GM12865 (cell line): ENCODE data around the gene FAAP100.

Experiments used
- DNase-seq: peaks from one replicate; pipeline ENCODE4 v3.0.0; 2010; ENCODE audit warnings: low read depth
- H3K4me3 ChIP-seq: 2 replicates; pipeline ENCODE4 v1.5.1; 2011; ENCODE audit warnings: mild to moderate bottlenecking, low read depth, low read length, control low read depth
- CTCF ChIP-seq: IDR thresholded peaks from 2 replicates; pipeline ENCODE4 v1.5.1; 2011; ENCODE audit warnings: low read length, control low read depth, low read depth, inconsistent platforms; ENCODE audit not compliant: insufficient read depth; ENCODE audit errors: missing control alignments

FAAP100 gene

DNA sequence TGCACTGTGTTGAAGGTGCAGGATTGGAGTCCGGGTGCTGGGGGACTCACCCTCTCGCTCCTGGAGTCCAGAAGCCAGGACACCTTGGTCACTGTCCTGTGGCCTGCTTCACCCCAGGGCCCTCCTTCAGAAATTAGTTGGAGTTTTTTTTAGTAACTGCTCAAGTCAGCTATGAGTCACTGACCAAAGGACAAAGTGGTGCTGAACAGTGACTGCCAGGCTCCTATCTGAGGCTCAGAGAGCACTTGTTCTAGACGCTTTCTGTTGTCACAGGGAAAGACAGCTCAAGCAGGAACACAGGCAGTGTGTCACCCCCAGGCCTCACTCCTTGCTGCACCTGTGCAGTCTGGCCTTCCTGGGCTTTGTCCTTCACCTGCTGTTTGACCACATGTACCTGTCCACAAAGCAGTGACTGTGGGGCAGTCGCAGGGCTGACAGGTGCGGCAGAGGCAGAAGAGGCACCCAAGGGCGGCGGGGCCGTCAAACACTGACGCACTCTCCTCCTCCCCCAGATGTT, 4.1 kb upstream of the FAAP100 start:
- no peak overlapping the region for H3K4me3 ChIP-seq
- TF ChIP-seq CTCF, result no peak

DNA sequence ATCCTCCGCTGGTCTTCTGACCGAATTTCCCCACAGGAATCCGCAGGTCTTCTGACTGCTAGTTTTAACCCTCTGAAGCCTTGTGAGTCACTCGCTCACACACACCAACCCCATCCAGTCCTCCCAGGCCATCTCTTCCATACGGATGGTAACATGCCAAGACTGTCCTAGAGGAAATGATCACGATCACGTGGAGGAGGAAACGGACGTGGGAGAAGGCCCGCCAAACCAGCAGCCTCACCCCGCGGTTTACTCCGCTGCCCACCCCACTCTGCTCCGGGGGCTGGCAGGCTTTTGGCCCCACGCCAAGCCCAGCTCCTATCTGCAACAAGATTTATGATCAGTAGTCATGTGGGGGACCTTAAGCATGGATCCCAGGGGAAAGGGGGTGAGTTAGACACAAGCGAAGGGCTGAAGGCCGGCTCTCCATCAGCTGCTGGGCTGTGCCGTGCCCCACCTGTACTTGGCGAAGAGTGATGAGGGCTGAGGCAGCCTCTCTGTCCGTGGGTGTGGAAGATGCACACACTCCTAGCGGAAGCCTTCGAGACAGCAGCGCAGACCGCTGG, 1.5 kb upstream of the FAAP100 start:
- peak overlapping the region; percentile 89 for H3K4me3 ChIP-seq
- no peak for DNase-seq
- no peak for TF ChIP-seq CTCF

More for the DNA sequence above, 4.1 kb upstream of the FAAP100 start:
- DNase-seq, result no peak

DNA sequence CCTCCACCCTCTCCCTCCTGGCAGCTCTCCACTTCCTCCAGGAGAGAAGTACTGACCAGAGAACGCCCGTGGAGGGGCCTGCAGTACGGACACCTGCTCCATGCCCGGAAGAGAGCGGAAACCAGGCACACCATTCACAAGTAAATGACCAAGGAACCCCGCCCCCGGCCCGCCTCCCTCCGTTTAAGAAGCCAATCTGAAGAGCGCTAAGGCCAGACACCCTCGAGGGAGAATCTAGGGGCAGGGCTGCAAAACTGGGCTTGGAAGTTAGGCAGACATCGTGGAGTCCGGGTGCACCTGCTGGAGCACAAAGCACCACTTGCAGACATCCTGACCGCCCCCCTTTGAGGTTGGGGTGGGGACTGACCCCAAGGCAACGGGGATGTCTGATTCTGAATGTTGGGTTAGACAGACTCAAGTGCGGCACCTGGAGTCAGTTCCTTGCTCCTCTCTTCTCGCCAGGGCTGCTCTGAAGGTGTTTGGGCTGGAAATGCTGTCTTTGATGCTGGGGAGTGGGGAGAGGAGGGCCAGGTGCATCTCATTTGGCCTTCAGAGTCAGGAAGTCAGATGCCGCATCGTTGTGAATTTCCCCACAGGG, 964 bp upstream of the FAAP100 start:
- H3K4me3 ChIP-seq, result peak overlapping the region; percentile 89
- peak; percentile 3 for TF ChIP-seq CTCF
- DNase-seq, result peak; percentile 91

DNA sequence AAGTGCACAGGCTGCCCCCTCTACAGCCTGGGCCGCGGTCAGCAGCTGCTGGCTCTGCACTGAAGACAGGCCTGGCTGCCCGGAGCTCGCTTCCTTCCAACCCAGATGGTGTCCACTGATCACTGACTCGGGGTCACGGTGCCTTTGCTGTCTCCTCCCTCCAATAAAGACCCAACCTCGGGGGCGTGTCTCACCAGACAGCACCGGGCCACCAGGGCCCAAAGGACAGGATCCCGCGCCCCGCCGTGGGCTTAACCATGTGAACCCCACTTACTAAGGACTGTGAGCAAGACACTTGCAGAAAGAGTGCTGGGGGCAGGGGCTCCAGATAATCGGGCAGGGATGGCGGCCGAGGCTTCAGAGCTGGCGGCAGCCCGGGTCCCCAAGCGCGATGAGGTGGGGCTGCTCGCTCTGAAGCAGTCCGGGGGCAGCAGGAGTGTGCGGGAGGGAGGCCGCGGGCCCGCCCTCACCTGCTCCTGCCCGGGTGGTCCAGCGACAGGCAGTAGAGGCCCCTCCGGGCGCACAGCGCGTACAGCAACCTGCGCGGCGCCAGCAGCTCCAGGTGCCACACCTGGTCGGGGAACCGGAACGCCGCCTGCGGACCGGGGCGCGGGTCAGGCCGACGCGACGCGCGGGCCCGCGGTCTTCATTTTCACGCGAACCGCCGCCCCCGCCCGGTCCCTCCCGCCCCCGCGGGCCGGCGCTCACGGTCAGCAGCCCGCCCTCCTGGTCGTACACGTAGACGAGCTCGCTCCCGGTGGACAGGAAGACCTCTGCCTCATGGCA, 502 bp downstream of the FAAP100 start:
- peak; percentile 32 for DNase-seq
- TF ChIP-seq CTCF, result no peak
- peak overlapping the region; percentile 89 for H3K4me3 ChIP-seq

GRCh38 chr17:81550830-81551457, 1.2 kb downstream of the FAAP100 start:
- TF ChIP-seq CTCF, result no peak
- DNase-seq, result no peak
- H3K4me3 ChIP-seq, result peak overlapping the region; percentile 89

DNA sequence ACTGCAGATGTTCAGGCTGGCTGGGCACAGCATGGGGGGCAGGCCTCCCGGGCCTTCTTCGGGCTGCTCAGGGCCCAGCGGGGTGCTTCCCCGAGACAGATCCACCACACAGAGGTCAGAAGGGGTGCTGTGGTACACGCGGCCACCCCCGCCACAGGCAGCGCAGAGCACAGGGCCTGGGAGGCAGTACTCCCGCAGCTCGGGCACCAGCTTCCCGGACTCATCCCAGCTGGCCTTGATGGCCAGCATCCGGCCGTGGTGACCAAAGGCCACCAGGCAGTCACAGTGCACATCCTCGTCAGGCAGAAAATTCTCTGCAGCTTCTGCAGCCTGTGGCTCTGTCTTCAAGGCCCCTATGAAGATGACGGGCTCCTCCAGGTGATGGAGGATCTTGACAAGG, 1.9 kb downstream of the FAAP100 start:
- H3K4me3 ChIP-seq, result no peak overlapping the region
- no peak for TF ChIP-seq CTCF
- no peak for DNase-seq
